ENCODE results near the gene CFL2.

Gene CFL2

GRCh38 chr14:34718750-34719304, 4.4 kb upstream of the CFL2 start:
- no peak for TF ChIP-seq CTCF (IDR thresholded peaks at IDR 0.05; ENCODE audit: low read depth, low read length)
- DNase-seq (ENCODE audit: extremely low read depth, low read depth): no peak

GRCh38 chr14:34715127-34715863, 902 bp upstream of the CFL2 start:
- TF ChIP-seq CTCF (IDR thresholded peaks at IDR 0.05; ENCODE audit: low read depth, low read length): no peak

GRCh38 chr14:34713681-34714319, 593 bp downstream of the CFL2 start:
- no peak for TF ChIP-seq CTCF (IDR thresholded peaks at IDR 0.05; ENCODE audit: low read depth, low read length)
- DNase-seq (ENCODE audit: extremely low read depth, low read depth): peak; percentile 40

More at GRCh38 chr14:34715127-34715863, 902 bp upstream of the CFL2 start:
- no peak for DNase-seq (ENCODE audit: extremely low read depth, low read depth)

GRCh38 chr14:34713122-34713680, 1.2 kb downstream of the CFL2 start:
- TF ChIP-seq CTCF (IDR thresholded peaks at IDR 0.05; ENCODE audit: low read depth, low read length): no peak

GRCh38 chr14:34711796-34712712, 2.3 kb downstream of the CFL2 start:
- no peak for TF ChIP-seq CTCF (IDR thresholded peaks at IDR 0.05; ENCODE audit: low read depth, low read length)
- no peak for DNase-seq (ENCODE audit: extremely low read depth, low read depth)

More at GRCh38 chr14:34713122-34713680, 1.2 kb downstream of the CFL2 start:
- no peak for DNase-seq (ENCODE audit: extremely low read depth, low read depth)

- TF ChIP-seq CTCF (IDR thresholded peaks at IDR 0.05; ENCODE audit: low read depth, low read length): no peak
- peak; percentile 73 for DNase-seq (ENCODE audit: extremely low read depth, low read depth)
These were observed 3.2 kb downstream of the CFL2 start for GRCh38 chr14:34711169-34711568.
